Suprapubic skin (tissue), 4 donors: ENCODE results near the gene IFI27L2. TPM values are rescaled to one million over a fixed set of nuclear protein-coding genes. Genes with fewer than 3 reads are reported as not detected.

ENCODE experiments used
- DNase-seq, 2 donors: peaks; one replicate each; pipeline ENCODE4 v3.0.0-alpha.2; 2019; ENCODE audit warnings: low spot score in 2 of 2
- H3K27ac ChIP-seq: fragments of 200-600 bp; sonication (generic); one replicate; pipeline ENCODE4 v1.5.1; 2019
- H3K27me3 ChIP-seq: fragments of 200-600 bp; sonication (generic); one replicate; pipeline ENCODE4 v1.5.1; 2019
- H3K36me3 ChIP-seq: fragments of 200-600 bp; sonication (generic); one replicate; pipeline ENCODE4 v1.5.1; 2019
- H3K4me1 ChIP-seq: fragments of 200-600 bp; sonication (generic); one replicate; pipeline ENCODE4 v1.5.1; 2019
- H3K4me3 ChIP-seq: fragments of 200-600 bp; sonication (generic); one replicate; pipeline ENCODE4 v1.5.1; 2019; ENCODE audit warnings: mild to moderate bottlenecking
- H3K9me3 ChIP-seq: fragments of 200-600 bp; sonication (generic); one replicate; pipeline ENCODE4 v1.5.1; 2019
- CTCF ChIP-seq, 2 donors: fragments of 200-600 bp in 1 of 2; fragments of 450-650 bp in 1 of 2; sonication (generic) in 1 of 2; IDR thresholded peaks; one replicate each; pipeline ENCODE4 v1.5.1; 2016 to 2019; ENCODE audit warnings: antibody characterized with exemption in 2 of 2, mild to moderate bottlenecking in 1 of 2, moderate library complexity in 1 of 2
- EP300 ChIP-seq: sonication (generic); formaldehyde crosslinking; IDR thresholded peaks from one replicate; pipeline ENCODE4 v1.6.1; 2017; ENCODE audit warnings: antibody characterized with exemption
- POLR2A ChIP-seq, 2 donors: fragments of 450-650 bp; IDR thresholded peaks; one replicate each; pipeline ENCODE4 v1.6.1; 2017; ENCODE audit warnings: antibody characterized with exemption in 2 of 2, mild to moderate bottlenecking in 2 of 2, moderate library complexity in 2 of 2
- POLR2AphosphoS5 ChIP-seq, 3 donors: sonication (generic); formaldehyde crosslinking; IDR thresholded peaks; one replicate each; pipeline ENCODE4 v1.6.1; 2017; ENCODE audit warnings: antibody characterized with exemption in 3 of 3
- WGBS: methylation state at CpG from one replicate; pipeline ENCODE4 v1.1.5; 2018; 5-methylcytosine and 5-hydroxymethylcytosine counted together
- total RNA-seq, 4 donors: library from RNA; depleted of rRNA; stranded (reverse); fragments of >200 nt; gene quantifications; one replicate each; pipeline ENCODE4 v1.1.0, GENCODE V29; 2016

IFI27L2 gene
- total RNA-seq, 4 donors from 2014 or later, result 29.9 to 87.6 (median 61.1) TPM

GRCh38 chr14:94123296-94123695 lies 6.1 kb downstream of the IFI27L2 start:
- no peak overlapping the region for H3K4me3 ChIP-seq
- DNase-seq, result peak in 1 of 2 donors; percentile 40
- peaks cover 12% of the 10 kb centered on the region for H3K9me3 ChIP-seq
- no peak for TF ChIP-seq CTCF (IDR thresholded peaks at IDR 0.05)
- no peak for TF ChIP-seq POLR2AphosphoS5 (IDR thresholded peaks at IDR 0.05)
- no peak for TF ChIP-seq EP300
- TF ChIP-seq POLR2A (IDR thresholded peaks at IDR 0.05), result no peak
- H3K36me3 ChIP-seq, result no peaks in the 10 kb centered on the region
- H3K27me3 ChIP-seq, result no peaks in the 10 kb centered on the region
- H3K27ac ChIP-seq, result no peak overlapping the region
- peaks cover under 1% of the 10 kb centered on the region for H3K4me1 ChIP-seq
- 94% methylated on average over 9 of the region's 9 CpGs for WGBS

- H3K27me3 ChIP-seq, result no peaks in the 10 kb centered on the region
- WGBS, result 85% methylated on average over 3 of the region's 3 CpGs
- no peak overlapping the region for H3K27ac ChIP-seq
- no peaks in the 10 kb centered on the region for H3K36me3 ChIP-seq
- TF ChIP-seq POLR2A (IDR thresholded peaks at IDR 0.05) (no peak), POLR2AphosphoS5 (IDR thresholded peaks at IDR 0.05) (no peak), CTCF (IDR thresholded peaks at IDR 0.05) (no peak), EP300 (no peak)
- no peaks in the 10 kb centered on the region for H3K4me1 ChIP-seq
- no peak overlapping the region for H3K4me3 ChIP-seq
- DNase-seq, result peak; percentile 16 to 36
- peaks cover 12% of the 10 kb centered on the region for H3K9me3 ChIP-seq
These were observed 7.0 kb downstream of the IFI27L2 start for GRCh38 chr14:94122438-94122837.

- Histone ChIP-seq H3K9me3 (peaks cover 12% of the 10 kb centered on the region), H3K4me3 (no peak overlapping the region), H3K27ac (no peak overlapping the region), H3K36me3 (no peaks in the 10 kb centered on the region), H3K4me1 (no peaks in the 10 kb centered on the region), H3K27me3 (no peaks in the 10 kb centered on the region)
- TF ChIP-seq EP300, result no peak
- no peak for TF ChIP-seq CTCF (IDR thresholded peaks at IDR 0.05)
- TF ChIP-seq POLR2AphosphoS5 (IDR thresholded peaks at IDR 0.05), result no peak
- TF ChIP-seq POLR2A (IDR thresholded peaks at IDR 0.05), result no peak
- DNase-seq, result peak; percentile 27 to 31
- 60% methylated on average over 2 of the region's 3 CpGs for WGBS
These were observed 7.9 kb downstream of the IFI27L2 start for GRCh38 chr14:94121485-94121884.

GRCh38 chr14:94120667-94121340 lies 8.6 kb downstream of the IFI27L2 start:
- no peaks in the 10 kb centered on the region for H3K36me3 ChIP-seq
- WGBS, result 77% methylated on average over 5 of the region's 5 CpGs
- TF ChIP-seq EP300 (no peak), CTCF (IDR thresholded peaks at IDR 0.05) (no peak), POLR2AphosphoS5 (IDR thresholded peaks at IDR 0.05) (no peak), POLR2A (IDR thresholded peaks at IDR 0.05) (no peak)
- no peaks in the 10 kb centered on the region for H3K27me3 ChIP-seq
- peak; percentile 20 to 52 for DNase-seq
- no peak overlapping the region for H3K27ac ChIP-seq
- no peaks in the 10 kb centered on the region for H3K4me1 ChIP-seq
- H3K9me3 ChIP-seq, result peaks cover 12% of the 10 kb centered on the region
- no peak overlapping the region for H3K4me3 ChIP-seq

GRCh38 chr14:94119071-94119470 lies 10.3 kb downstream of the IFI27L2 start:
- TF ChIP-seq EP300 (no peak), POLR2AphosphoS5 (IDR thresholded peaks at IDR 0.05) (no peak), CTCF (IDR thresholded peaks at IDR 0.05) (no peak), POLR2A (IDR thresholded peaks at IDR 0.05) (no peak)
- no peak overlapping the region for H3K4me3 ChIP-seq
- peak; percentile 22 to 24 for DNase-seq
- H3K27ac ChIP-seq, result no peak overlapping the region
- peaks cover 14% of the 10 kb centered on the region for H3K4me1 ChIP-seq
- no peaks in the 10 kb centered on the region for H3K27me3 ChIP-seq
- H3K9me3 ChIP-seq, result peaks cover 12% of the 10 kb centered on the region
- H3K36me3 ChIP-seq, result no peaks in the 10 kb centered on the region
